ENCODE results near the gene DDX10. TPM values are rescaled to one million over a fixed set of nuclear protein-coding genes. Genes with fewer than 3 reads are reported as not detected.

DDX10 gene
- total and polyA plus RNA-seq, 9 of the 15 experiments (the other 6 are each of a cell fraction or from before 2014, with no cell fraction given): 33.9 to 94.6 (median 50.7) TPM

GRCh38 chr11:108958368-108959104 lies 293.7 kb downstream of the DDX10 start (continued):
- no peak for TF ChIP-seq TOE1 (IDR thresholded peaks at IDR 0.05; ENCODE audit: borderline replicate concordance)
- TF ChIP-seq TOE1 (CRISPR knock-in tag; IDR thresholded peaks at IDR 0.05; ENCODE audit: borderline replicate concordance, low read depth): no peak
- no peak for TF ChIP-seq BHLHE40 (IDR thresholded peaks at IDR 0.05; ENCODE audit: low read length)
- peak; percentile 84 for TF ChIP-seq ATF3 (IDR thresholded peaks at IDR 0.05)
- no peak for TF ChIP-seq ATF3 (CRISPR knock-in tag; conservative IDR thresholded peaks at IDR 0.05)

DNA sequence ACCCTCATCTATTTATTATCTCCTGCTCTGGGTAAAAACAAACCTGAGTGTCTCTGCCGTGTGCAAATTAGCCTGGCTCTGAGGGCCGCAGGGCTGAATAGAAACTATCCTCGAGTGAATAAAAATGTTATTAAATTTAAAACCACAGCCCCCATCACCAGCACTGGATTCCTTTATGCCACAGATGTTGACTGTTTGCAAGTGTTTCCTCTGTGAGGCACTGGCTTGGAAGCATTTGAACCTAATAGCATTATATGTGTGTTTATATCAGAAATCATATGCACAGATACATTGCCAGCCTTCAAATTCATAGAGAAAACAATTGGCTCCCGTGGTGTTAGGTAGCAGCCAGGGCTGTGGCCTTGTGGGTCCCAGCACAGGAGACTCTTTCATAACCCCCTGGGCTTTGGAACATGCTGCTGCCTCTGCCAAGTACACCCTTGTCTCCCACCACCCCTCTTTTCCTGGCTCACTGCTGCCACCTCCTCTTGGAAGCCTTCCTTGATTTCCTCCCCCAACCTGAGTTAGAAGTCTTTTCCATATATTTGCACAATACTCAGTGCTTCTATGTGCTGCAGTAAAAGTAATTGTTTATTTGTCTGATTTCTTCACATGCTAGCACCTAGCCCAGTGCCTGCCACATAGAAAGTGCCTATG lies 294.4 kb downstream of the DDX10 start:
- Histone ChIP-seq H3K4me1 (replicated peaks in 1 of 2; ENCODE audit: control insufficient read depth in 2 of 2, insufficient read depth in 2 of 2, low read length in 2 of 2) (peaks cover 0 to 2% of the 10 kb centered on the region in 2 experiments; a peak in 1 of 5 replicates), H2AFZ (ENCODE audit: low read depth, low read length) (no peak overlapping the region), H3K79me2 (ENCODE audit: control insufficient read depth, insufficient read depth, low read length) (no peaks in the 10 kb centered on the region), H3K4me3 (no peak overlapping the region), H4K20me1 (replicated peaks; ENCODE audit: control insufficient read depth, insufficient read depth, low read length) (no peaks in the 10 kb centered on the region), H3K36me3 (ENCODE audit: control insufficient read depth, insufficient read depth, low read length) (no peaks in the 10 kb centered on the region), H3K9ac (ENCODE audit: insufficient read depth in 1 of 2, low read depth in 2 of 2, low read length in 2 of 2) (no peak overlapping the region), H3K4me2 (ENCODE audit: insufficient read depth, low read length) (no peak overlapping the region), H3K9me3 (replicated peaks; ENCODE audit: control insufficient read depth, insufficient read depth, low read depth, low read length) (no peaks in the 10 kb centered on the region), H3K9me1 (ENCODE audit: control insufficient read depth, insufficient read depth, low read length) (no peaks in the 10 kb centered on the region), H3K27ac (ENCODE audit: extremely low read depth, low read depth, low read length) (no peak overlapping the region), H3K27me3 (ENCODE audit: control insufficient read depth in 2 of 2, insufficient read depth in 2 of 2, low read length in 2 of 2) (peaks cover 0 to 8% of the 10 kb centered on the region in 2 experiments; a peak in 1 of 5 replicates)
- ATAC-seq (no peak), DNase-seq (ENCODE audit: extremely low read depth in 1 of 4, low spot score in 3 of 4) (no peak), FAIRE-seq (no peak)
- in situ Hi-C loops (cut with MboI) (no loop called here), intact Hi-C loops (cut with micrococcal nuclease) (loop anchor here (5.0 kb wide), 1 partner anchor 262 kb away; no protein-coding TSS in a partner anchor)
- WGBS (ENCODE audit: insufficient coverage, low coverage, missing lambda C conversion rate): 25% methylated on average over 4 of the region's 4 CpGs
- no TSS peak for BruUV-seq (replicated peaks)
- ChIA-PET CTCF (ENCODE audit: low intra/inter-chr PET ratio) (no interaction called here), POLR2A (no interaction called here)
- TF ChIP-seq FOXP1 (CRISPR knock-in tag; IDR thresholded peaks at IDR 0.05): no peak
- no peak for TF ChIP-seq ZNF609 (CRISPR knock-in tag; IDR thresholded peaks at IDR 0.05; ENCODE audit: borderline replicate concordance)
- TF ChIP-seq MCM2 (IDR thresholded peaks at IDR 0.05; ENCODE audit: low read depth): no peak
- TF ChIP-seq E2F3 (CRISPR knock-in tag; IDR thresholded peaks at IDR 0.05): 0 out of 2 replicates have a peak, but pooled peaks have one; percentile 20
- TF ChIP-seq KLF13 (tag; IDR thresholded peaks at IDR 0.05; ENCODE audit: borderline replicate concordance, low read depth): no peak
- no peak for TF ChIP-seq ZNF239 (CRISPR knock-in tag; IDR thresholded peaks at IDR 0.05)
- TF ChIP-seq RBM25 (IDR thresholded peaks at IDR 0.05; ENCODE audit: low read depth, low read length, severe bottlenecking): peak; percentile 93
- peak; percentile 72 for TF ChIP-seq BCOR (IDR thresholded peaks at IDR 0.05)
